ENCODE data around the gene ERC2. TPM values are rescaled to one million over a fixed set of nuclear protein-coding genes. Genes with fewer than 3 reads are reported as not detected.

Gene ERC2
- total and polyA plus RNA-seq, 2 of the 13 experiments (the other 11 are each of a cell fraction or from before 2014, with no cell fraction given): 0.16 to 0.22 TPM

DNA sequence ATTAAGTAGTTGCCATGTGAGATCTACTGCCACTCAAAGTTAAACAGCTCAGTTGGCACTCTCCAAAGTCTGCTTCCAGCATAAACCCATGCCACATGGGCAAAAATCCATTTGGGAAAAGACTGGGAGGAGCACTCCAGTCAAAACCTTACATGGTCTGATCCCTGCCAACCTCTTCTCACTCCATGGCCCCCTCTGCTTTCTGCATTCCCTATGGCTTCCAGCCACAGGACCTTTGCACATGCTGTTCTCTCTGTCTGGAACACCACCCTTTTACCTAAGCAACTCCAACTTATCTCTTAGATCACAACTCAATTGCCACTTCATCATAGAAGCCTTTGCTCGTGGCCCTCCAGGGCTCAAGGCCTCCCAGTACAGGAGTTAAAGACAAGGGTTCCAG is 910.7 kb downstream of the ERC2 start (continued):
- TF ChIP-seq ZNF407 (CRISPR knock-in tag; IDR thresholded peaks at IDR 0.05; ENCODE audit: not compliant biosample characterization): no peak
- TF ChIP-seq BHLHE40 (IDR thresholded peaks at IDR 0.05; ENCODE audit: low read length): no peak
- no peak for TF ChIP-seq FLYWCH1 (CRISPR knock-in tag; IDR thresholded peaks at IDR 0.05)
- TF ChIP-seq ZNF337 (CRISPR knock-in tag; IDR thresholded peaks at IDR 0.05; ENCODE audit: borderline replicate concordance, low read depth): no peak
- no peak for TF ChIP-seq SRSF9 (IDR thresholded peaks at IDR 0.05; ENCODE audit: borderline replicate concordance, insufficient read depth, low read depth, low read length, poor library complexity, severe bottlenecking)
- no peak for TF ChIP-seq FOSL1 (CRISPR knock-in tag; IDR thresholded peaks at IDR 0.05; ENCODE audit: borderline replicate concordance)
- TF ChIP-seq CAMTA2 (CRISPR knock-in tag; IDR thresholded peaks at IDR 0.05; ENCODE audit: borderline replicate concordance): no peak
